Mesothelial cell of epicardium (in vitro differentiated cells): ENCODE results near the gene TLX2. TPM values are rescaled to one million over a fixed set of nuclear protein-coding genes. Genes with fewer than 3 reads are reported as not detected.

Source experiments
- DNase-seq, 2 experiments: peaks; one replicate each; pipeline ENCODE4 v3.0.0; 2021; ENCODE audit warnings: low spot score in 2 of 2; ENCODE audit not compliant: unreplicated experiment in 2 of 2
- H3K27ac Mint-ChIP-seq: 2 replicates; pipeline ENCODE4 v1.8.0; 2021; ENCODE audit warnings: mixed read lengths
- H3K27me3 Mint-ChIP-seq: 2 replicates; pipeline ENCODE4 v1.8.0; 2021; ENCODE audit warnings: low read depth, mixed read lengths
- H3K36me3 Mint-ChIP-seq: 2 replicates; pipeline ENCODE4 v1.8.0; 2021; ENCODE audit warnings: mixed read lengths
- H3K4me1 Mint-ChIP-seq: 2 replicates; pipeline ENCODE4 v1.8.0; 2021; ENCODE audit warnings: mixed read lengths
- H3K4me3 Mint-ChIP-seq: 2 replicates; pipeline ENCODE4 v1.8.0; 2021; ENCODE audit warnings: mild to moderate bottlenecking, moderate library complexity, mixed read lengths
- H3K9me3 Mint-ChIP-seq: 2 replicates; pipeline ENCODE4 v1.8.0; 2021; ENCODE audit warnings: mixed read lengths
- total RNA-seq: library from RNA; stranded (reverse); gene quantifications from 3 replicates; pipeline ENCODE4 v1.2.1, GENCODE V29; 2021
- TF ChIP-seq, protein P1 (sequence below): fragments of 200-600 bp; sonication (generic); IDR thresholded peaks from one replicate; pipeline ENCODE4 v1.5.0; 2021; ENCODE audit warnings: antibody characterized with exemption; ENCODE audit not compliant: unreplicated experiment

Gene TLX2
- total RNA-seq, 1 donor from 2014 or later: not detected

DNA sequence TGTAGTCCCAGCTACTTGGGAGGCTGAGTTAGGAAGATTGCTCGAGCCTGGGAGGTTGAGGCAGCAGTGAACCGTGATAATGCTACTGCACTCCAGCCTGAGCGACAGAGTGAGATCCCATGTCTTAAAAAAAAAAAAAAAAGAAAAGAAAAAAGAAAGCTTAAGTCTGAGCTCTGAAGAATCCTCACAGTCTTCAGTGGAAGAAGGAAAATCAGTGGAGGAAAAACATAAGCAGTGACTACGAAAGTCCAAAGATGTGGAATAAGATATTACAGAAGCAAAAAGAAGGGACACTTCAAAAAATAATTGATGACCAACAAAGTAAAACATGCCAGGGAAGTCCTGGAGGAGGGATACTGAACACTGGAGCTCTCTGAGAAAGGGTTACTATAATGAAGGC lies 4.0 kb upstream of the TLX2 start:
- Mint-ChIP-seq H3K27me3 (peaks cover 57% of the 10 kb centered on the region), H3K4me1 (peaks cover 17% of the 10 kb centered on the region), H3K36me3 (peaks cover 6% of the 10 kb centered on the region), H3K9me3 (no peaks in the 10 kb centered on the region), H3K4me3 (no peak overlapping the region), H3K27ac (no peak overlapping the region)
- DNase-seq: no peak
- TF ChIP-seq, protein P1, sequence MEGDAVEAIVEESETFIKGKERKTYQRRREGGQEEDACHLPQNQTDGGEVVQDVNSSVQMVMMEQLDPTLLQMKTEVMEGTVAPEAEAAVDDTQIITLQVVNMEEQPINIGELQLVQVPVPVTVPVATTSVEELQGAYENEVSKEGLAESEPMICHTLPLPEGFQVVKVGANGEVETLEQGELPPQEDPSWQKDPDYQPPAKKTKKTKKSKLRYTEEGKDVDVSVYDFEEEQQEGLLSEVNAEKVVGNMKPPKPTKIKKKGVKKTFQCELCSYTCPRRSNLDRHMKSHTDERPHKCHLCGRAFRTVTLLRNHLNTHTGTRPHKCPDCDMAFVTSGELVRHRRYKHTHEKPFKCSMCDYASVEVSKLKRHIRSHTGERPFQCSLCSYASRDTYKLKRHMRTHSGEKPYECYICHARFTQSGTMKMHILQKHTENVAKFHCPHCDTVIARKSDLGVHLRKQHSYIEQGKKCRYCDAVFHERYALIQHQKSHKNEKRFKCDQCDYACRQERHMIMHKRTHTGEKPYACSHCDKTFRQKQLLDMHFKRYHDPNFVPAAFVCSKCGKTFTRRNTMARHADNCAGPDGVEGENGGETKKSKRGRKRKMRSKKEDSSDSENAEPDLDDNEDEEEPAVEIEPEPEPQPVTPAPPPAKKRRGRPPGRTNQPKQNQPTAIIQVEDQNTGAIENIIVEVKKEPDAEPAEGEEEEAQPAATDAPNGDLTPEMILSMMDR: no peak

DNA sequence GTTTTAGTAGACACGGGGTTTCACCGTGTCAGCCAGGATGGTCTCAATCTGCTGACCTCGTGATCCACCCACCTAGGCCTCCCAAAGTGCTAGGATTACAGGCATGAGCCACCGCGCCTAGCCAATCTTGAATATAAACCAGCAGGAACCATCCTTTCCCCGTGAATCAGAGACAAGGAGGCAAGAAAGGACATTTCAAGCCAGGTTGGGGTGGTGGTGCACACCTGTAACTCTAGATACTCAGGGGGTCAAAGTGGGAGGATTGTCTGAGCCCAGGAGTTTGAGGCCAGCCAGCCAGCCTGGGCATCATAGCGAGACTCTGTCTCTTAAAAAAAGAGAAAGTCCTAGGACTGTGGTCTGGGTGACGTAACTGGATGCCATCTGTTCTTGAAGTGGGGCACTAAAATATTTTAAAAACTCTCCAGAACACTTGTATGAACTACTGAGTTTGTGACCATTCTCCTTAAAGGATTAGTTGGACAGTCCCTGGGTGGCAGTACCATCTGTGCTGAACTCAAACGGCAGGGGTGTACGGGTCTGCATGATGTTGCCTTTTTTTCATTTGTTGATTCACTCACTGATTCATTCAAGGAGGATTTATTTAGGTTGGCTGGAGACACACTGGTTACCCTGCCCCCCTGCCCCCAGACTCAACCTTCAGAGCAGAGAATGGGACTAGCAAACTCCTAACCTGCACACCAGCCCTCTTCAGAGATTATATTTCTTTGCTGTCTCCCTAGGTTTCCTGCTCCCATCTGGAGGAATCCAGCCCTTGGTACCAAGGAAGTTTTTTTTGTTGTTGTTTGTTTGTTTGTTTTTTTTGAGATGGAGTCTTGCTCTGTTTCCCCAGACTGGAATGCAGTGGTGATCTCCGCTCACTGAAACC lies 2.9 kb upstream of the TLX2 start:
- Mint-ChIP-seq H3K36me3 (peaks cover 4% of the 10 kb centered on the region), H3K27me3 (peaks cover 65% of the 10 kb centered on the region), H3K27ac (no peak overlapping the region), H3K9me3 (no peaks in the 10 kb centered on the region), H3K4me3 (no peak overlapping the region), H3K4me1 (peaks cover 21% of the 10 kb centered on the region)
- TF ChIP-seq, protein P1: no peak
- no peak for DNase-seq

DNA sequence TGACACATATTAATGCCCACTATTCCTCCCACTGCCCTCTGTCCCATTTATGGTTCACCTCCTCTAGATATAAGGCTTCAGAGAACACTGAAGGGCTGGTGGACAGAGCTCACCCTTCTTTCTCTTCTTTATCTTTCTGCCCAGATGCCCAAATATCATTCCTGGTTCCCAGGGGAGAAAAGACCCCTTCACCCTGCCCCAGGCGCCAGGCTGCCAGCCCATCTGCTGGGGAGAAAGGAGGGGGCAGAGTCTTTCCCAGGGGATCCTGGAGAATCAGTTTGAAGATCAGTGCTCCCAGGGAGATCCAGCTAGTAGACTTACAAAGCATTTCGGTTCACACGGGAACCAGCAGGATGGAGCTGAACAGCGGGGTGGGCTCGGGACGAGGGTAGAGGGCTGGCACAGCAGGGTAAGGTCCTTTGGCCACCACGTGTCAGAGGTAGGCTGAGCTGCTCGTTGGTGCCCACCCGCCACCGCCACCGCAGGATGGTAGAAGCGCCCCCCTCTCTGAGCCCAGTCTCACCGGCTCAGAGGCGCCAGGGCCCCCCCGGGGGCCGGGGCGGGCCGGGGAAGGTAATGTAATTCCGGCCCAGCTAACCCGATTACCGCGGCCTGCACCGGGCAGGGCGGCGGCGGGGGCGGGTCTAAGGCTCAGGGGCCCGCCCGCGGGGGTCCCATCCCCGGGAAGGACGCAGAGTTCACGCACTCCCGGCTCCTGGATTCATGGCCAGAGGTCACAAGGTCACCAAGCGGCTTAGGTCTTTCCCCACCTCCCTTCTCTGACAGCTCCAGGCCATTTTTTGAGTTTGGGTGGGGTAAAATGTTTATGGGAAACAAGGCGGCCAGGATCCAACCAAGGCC lies 1.3 kb upstream of the TLX2 start:
- Mint-ChIP-seq H3K27me3 (peaks cover 81% of the 10 kb centered on the region), H3K9me3 (no peaks in the 10 kb centered on the region)

DNA sequence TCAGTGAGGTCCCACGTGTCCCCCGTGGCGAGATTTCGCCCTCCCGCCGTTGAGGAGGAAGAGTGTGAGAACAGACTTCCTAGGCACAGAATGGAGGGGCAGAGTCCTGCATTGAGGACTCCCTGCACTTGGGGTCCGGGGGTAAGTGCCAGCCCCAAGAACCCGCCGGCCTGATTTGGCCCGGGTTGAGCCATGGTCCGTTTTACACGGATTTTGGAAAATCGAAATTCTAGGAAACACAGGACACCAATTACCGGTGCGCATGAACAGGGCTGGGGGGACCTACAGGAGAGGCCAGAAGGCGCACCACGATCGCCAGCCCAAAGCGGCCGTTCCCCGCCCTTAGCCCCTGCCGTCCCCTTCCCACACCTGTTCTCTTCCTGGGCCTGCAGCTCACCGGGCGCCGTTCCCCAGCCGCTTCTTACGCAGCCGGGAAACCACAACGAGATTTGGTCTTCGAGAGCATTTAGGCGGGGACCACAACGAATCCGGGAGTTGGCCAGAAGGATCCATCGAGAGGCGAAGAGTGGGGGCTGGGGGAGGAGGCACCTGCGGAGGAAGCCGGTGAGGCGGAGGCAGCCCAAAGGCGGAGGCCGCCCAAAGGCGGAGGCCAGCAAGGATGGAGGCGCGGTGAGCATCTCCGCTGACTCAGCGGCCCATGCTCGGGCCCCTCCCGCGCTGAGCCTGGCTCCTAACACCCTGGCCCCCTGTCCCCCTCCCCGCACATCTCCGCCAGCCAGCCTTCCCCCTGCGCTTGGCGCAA lies 464 bp upstream of the TLX2 start:
- DNase-seq: no peak
- Mint-ChIP-seq H3K27ac (no peak overlapping the region), H3K36me3 (no peaks in the 10 kb centered on the region), H3K9me3 (no peaks in the 10 kb centered on the region), H3K4me1 (peaks cover 6% of the 10 kb centered on the region), H3K4me3 (no peak overlapping the region), H3K27me3 (peaks cover 85% of the 10 kb centered on the region)
- TF ChIP-seq, protein P1: no peak

More for the DNA sequence above, 1.3 kb upstream of the TLX2 start:
- no peak for DNase-seq
- H3K4me1 Mint-ChIP-seq: peaks cover 12% of the 10 kb centered on the region
- no peak overlapping the region for H3K27ac Mint-ChIP-seq
- H3K36me3 Mint-ChIP-seq: no peaks in the 10 kb centered on the region
- TF ChIP-seq, protein P1: no peak
- no peak overlapping the region for H3K4me3 Mint-ChIP-seq

DNA sequence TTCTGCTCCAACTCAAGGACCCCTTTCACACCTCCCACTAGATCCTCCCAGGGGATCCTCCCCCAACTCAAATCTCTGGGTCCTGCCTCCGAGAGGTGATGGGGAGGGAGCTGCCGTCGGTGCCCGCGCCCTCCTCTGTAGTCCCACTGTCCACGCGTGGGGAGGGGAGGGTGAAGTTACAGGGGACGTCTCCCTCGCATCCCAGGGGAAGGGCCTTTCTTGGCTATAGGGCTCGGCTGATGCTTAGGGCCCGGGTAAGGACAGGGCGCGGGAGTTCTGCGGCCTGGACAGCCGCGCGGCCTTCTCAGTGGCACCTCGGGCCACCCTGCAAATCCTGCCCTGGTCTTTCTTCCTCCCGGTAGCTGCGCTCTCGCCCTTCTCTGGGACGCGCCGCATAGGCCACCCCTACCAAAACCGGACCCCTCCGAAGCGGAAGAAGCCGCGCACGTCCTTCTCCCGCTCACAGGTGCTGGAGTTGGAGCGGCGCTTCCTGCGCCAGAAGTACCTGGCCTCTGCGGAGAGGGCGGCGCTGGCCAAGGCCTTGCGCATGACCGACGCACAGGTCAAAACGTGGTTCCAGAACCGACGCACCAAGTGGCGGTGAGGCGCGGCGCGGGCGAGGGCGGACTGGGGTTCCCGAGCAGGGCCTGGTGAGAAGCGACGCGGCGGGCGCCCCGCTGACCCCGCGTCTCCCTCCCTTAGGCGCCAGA lies 1.2 kb downstream of the TLX2 start:
- DNase-seq: no peak
- TF ChIP-seq, protein P1: no peak
- Mint-ChIP-seq H3K4me1 (peaks cover 6% of the 10 kb centered on the region), H3K27me3 (peaks cover 92% of the 10 kb centered on the region), H3K4me3 (peak overlapping the region; percentile 31), H3K36me3 (no peaks in the 10 kb centered on the region), H3K27ac (no peak overlapping the region), H3K9me3 (no peaks in the 10 kb centered on the region)
